DOHH2 (cell line): Measurements from ENCODE around the gene POP4.

Experiments used
- H3F3A ChIP-seq: fragments of 200-600 bp; sonication (generic), shearing (Covaris generic); 2 replicates; pipeline ENCODE4 v1.6.0; 2016; ENCODE audit warnings: antibody characterized with exemption, mild to moderate bottlenecking; ENCODE audit not compliant: control insufficient read depth, insufficient read depth
- H3K27ac ChIP-seq: fragments of 200-600 bp; sonication (generic); 2 replicates; pipeline ENCODE4 v1.5.1; 2014; ENCODE audit warnings: low read depth, mild to moderate bottlenecking, low read length, moderate library complexity
- H3K27me3 ChIP-seq: fragments of 200-600 bp; sonication (generic); 2 replicates; pipeline ENCODE4 v1.6.1; 2014; ENCODE audit warnings: mild to moderate bottlenecking, low read length, mixed read lengths; ENCODE audit not compliant: control insufficient read depth
- H3K36me3 ChIP-seq: fragments of 200-600 bp; sonication (generic); 2 replicates; pipeline ENCODE4 v1.6.1; 2014; ENCODE audit warnings: mild to moderate bottlenecking, low read length, moderate library complexity, mixed read lengths; ENCODE audit not compliant: control insufficient read depth
- H3K4me1 ChIP-seq: fragments of 200-600 bp; sonication (generic); 2 replicates; pipeline ENCODE4 v1.6.1; 2014; ENCODE audit warnings: mild to moderate bottlenecking, low read length, mixed read lengths; ENCODE audit not compliant: control insufficient read depth
- H3K4me2 ChIP-seq: fragments of 200-600 bp; sonication (generic); 2 replicates; pipeline ENCODE4 v1.6.0; 2014; ENCODE audit warnings: mild to moderate bottlenecking, low read length, moderate library complexity
- H3K4me3 ChIP-seq: fragments of 200-600 bp; sonication (generic); 2 replicates; pipeline ENCODE4 v1.5.1; 2014; ENCODE audit warnings: mild to moderate bottlenecking, low read length, mixed read lengths
- H3K79me2 ChIP-seq: fragments of 200-600 bp; sonication (generic); 2 replicates; pipeline ENCODE4 v1.6.1; 2014; ENCODE audit warnings: mild to moderate bottlenecking, low read length, mixed read lengths; ENCODE audit not compliant: control insufficient read depth
- H3K9me2 ChIP-seq: fragments of 200-600 bp; sonication (generic); replicated peaks from 2 replicates; pipeline ENCODE4 v1.6.1; 2014; ENCODE audit warnings: mild to moderate bottlenecking, low read length, mixed read lengths; ENCODE audit not compliant: control insufficient read depth
- H3K9me3 ChIP-seq: fragments of 200-600 bp; sonication (generic); 2 replicates; pipeline ENCODE4 v1.6.1; 2014; ENCODE audit warnings: antibody characterized with exemption, low read length, mixed read lengths; ENCODE audit not compliant: control insufficient read depth, insufficient read depth
- H4K20me1 ChIP-seq: fragments of 200-600 bp; sonication (generic); 2 replicates; pipeline ENCODE4 v1.6.0; 2014; ENCODE audit warnings: low read depth, mild to moderate bottlenecking, antibody characterized with exemption, low read length, moderate library complexity; ENCODE audit not compliant: control insufficient read depth, insufficient read depth
- CTCF ChIP-seq: fragments of 200-600 bp; sonication (generic); IDR thresholded peaks from one replicate; pipeline ENCODE4 v1.5.1; 2014; ENCODE audit warnings: antibody characterized with exemption, mild to moderate bottlenecking, low read depth, low read length; ENCODE audit not compliant: poor library complexity, severe bottlenecking
- EZH2phosphoT487 ChIP-seq: fragments of 200-600 bp; sonication (generic); IDR thresholded peaks from 2 replicates; pipeline ENCODE4 v1.6.1; 2017; ENCODE audit warnings: borderline replicate concordance, mild to moderate bottlenecking, antibody characterized with exemption, low read length, moderate library complexity, mixed read lengths

Gene POP4

GRCh38 chr19:29658221-29658991, 52.3 kb downstream of the POP4 start:
- Histone ChIP-seq H3K9me3 (no peaks in the 10 kb centered on the region), H4K20me1 (no peaks in the 10 kb centered on the region), H3K4me2 (no peak overlapping the region), H3K36me3 (no peaks in the 10 kb centered on the region), H3K27ac (no peak overlapping the region), H3K27me3 (peaks cover 17% of the 10 kb centered on the region), H3K79me2 (no peaks in the 10 kb centered on the region), H3F3A (no peaks in the 10 kb centered on the region), H3K4me3 (no peak overlapping the region), H3K4me1 (no peaks in the 10 kb centered on the region), H3K9me2 (no peaks in the 10 kb centered on the region)
- TF ChIP-seq CTCF (no peak), EZH2phosphoT487 (no peak)

GRCh38 chr19:29660835-29661234, 54.8 kb downstream of the POP4 start:
- no peaks in the 10 kb centered on the region for H3K36me3 ChIP-seq
- peaks cover 21% of the 10 kb centered on the region for H3K27me3 ChIP-seq
- peaks cover 12% of the 10 kb centered on the region for H3K4me1 ChIP-seq
- H3K4me2 ChIP-seq = no peak overlapping the region
- H3F3A ChIP-seq = no peaks in the 10 kb centered on the region
- H3K27ac ChIP-seq = no peak overlapping the region
- TF ChIP-seq EZH2phosphoT487 (no peak), CTCF (no peak)
- H3K9me3 ChIP-seq = no peaks in the 10 kb centered on the region
- H3K4me3 ChIP-seq = no peak overlapping the region
- no peaks in the 10 kb centered on the region for H4K20me1 ChIP-seq
- no peaks in the 10 kb centered on the region for H3K9me2 ChIP-seq
- H3K79me2 ChIP-seq = no peaks in the 10 kb centered on the region

GRCh38 chr19:29662278-29662603, 56.2 kb downstream of the POP4 start:
- no peaks in the 10 kb centered on the region for H3K9me2 ChIP-seq
- H3K79me2 ChIP-seq = no peaks in the 10 kb centered on the region
- no peak overlapping the region for H3K4me3 ChIP-seq
- H3F3A ChIP-seq = no peaks in the 10 kb centered on the region
- peaks cover 35% of the 10 kb centered on the region for H3K27me3 ChIP-seq
- H4K20me1 ChIP-seq = no peaks in the 10 kb centered on the region
- TF ChIP-seq CTCF (no peak), EZH2phosphoT487 (no peak)
- no peak overlapping the region for H3K27ac ChIP-seq
- H3K4me2 ChIP-seq = no peak overlapping the region
- H3K4me1 ChIP-seq = peaks cover 23% of the 10 kb centered on the region
- H3K9me3 ChIP-seq = no peaks in the 10 kb centered on the region
- H3K36me3 ChIP-seq = no peaks in the 10 kb centered on the region
